SK-N-SH (cell line): ENCODE measurements around the gene GRM1.

Source experiments
- CTCF ChIP-seq: fragments of 200-600 bp; sonication (generic); IDR thresholded peaks from 2 replicates; pipeline ENCODE4 v1.6.1; 2017; ENCODE audit warnings: antibody characterized with exemption, mild to moderate bottlenecking, moderate library complexity
- EP300 ChIP-seq, 2 experiments: IDR thresholded peaks; 2 replicates each; pipeline versions ENCODE4 v1.4.0 to v1.6.1; 2012; ENCODE audit warnings: borderline replicate concordance in 1 of 2, low read depth in 1 of 2, low read length in 1 of 2
- JUND ChIP-seq: IDR thresholded peaks from 2 replicates; pipeline ENCODE4 v1.4.0; 2012
- POLR2AphosphoS5 ChIP-seq: IDR thresholded peaks from 2 replicates; pipeline ENCODE4 v1.6.1; 2012; ENCODE audit warnings: low read depth, low read length
- SIN3A ChIP-seq: IDR thresholded peaks from 2 replicates; pipeline ENCODE4 v1.6.1; 2012; ENCODE audit warnings: low read depth, mild to moderate bottlenecking, low read length, moderate library complexity, borderline replicate concordance
- TF ChIP-seq, protein P1 (sequence below): IDR thresholded peaks from 2 replicates; pipeline ENCODE4 v1.6.1; 2012; ENCODE audit warnings: mild to moderate bottlenecking, low read depth, low read length, moderate library complexity

DNA sequence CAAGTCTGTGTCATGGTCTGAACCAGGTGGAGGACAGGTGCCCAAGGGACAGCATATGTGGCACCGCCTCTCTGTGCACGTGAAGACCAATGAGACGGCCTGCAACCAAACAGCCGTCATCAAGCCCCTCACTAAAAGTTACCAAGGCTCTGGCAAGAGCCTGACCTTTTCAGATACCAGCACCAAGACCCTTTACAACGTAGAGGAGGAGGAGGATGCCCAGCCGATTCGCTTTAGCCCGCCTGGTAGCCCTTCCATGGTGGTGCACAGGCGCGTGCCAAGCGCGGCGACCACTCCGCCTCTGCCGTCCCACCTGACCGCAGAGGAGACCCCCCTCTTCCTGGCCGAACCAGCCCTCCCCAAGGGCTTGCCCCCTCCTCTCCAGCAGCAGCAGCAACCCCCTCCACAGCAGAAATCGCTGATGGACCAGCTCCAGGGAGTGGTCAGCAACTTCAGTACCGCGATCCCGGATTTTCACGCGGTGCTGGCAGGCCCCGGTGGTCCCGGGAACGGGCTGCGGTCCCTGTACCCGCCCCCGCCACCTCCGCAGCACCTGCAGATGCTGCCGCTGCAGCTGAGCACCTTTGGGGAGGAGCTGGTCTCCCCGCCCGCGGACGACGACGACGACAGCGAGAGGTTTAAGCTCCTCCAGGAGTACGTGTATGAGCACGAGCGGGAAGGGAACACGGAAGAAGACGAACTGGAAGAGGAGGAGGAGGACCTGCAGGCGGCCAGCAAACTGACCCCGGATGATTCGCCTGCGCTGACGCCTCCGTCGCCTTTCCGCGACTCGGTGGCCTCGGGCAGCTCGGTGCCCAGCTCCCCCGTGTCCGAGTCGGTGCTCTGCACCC is 405.2 kb downstream of the GRM1 start:
- TF ChIP-seq POLR2AphosphoS5 = no peak
- TF ChIP-seq CTCF = no peak
- no peak for TF ChIP-seq EP300 (IDR thresholded peaks at IDR 0.05; ENCODE audit: borderline replicate concordance in 1 of 2, low read depth in 1 of 2, low read length in 1 of 2)
- TF ChIP-seq SIN3A = no peak
- no peak for TF ChIP-seq JUND
- TF ChIP-seq, protein P1, sequence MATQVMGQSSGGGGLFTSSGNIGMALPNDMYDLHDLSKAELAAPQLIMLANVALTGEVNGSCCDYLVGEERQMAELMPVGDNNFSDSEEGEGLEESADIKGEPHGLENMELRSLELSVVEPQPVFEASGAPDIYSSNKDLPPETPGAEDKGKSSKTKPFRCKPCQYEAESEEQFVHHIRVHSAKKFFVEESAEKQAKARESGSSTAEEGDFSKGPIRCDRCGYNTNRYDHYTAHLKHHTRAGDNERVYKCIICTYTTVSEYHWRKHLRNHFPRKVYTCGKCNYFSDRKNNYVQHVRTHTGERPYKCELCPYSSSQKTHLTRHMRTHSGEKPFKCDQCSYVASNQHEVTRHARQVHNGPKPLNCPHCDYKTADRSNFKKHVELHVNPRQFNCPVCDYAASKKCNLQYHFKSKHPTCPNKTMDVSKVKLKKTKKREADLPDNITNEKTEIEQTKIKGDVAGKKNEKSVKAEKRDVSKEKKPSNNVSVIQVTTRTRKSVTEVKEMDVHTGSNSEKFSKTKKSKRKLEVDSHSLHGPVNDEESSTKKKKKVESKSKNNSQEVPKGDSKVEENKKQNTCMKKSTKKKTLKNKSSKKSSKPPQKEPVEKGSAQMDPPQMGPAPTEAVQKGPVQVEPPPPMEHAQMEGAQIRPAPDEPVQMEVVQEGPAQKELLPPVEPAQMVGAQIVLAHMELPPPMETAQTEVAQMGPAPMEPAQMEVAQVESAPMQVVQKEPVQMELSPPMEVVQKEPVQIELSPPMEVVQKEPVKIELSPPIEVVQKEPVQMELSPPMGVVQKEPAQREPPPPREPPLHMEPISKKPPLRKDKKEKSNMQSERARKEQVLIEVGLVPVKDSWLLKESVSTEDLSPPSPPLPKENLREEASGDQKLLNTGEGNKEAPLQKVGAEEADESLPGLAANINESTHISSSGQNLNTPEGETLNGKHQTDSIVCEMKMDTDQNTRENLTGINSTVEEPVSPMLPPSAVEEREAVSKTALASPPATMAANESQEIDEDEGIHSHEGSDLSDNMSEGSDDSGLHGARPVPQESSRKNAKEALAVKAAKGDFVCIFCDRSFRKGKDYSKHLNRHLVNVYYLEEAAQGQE = no peak
